PC-3 (cell line): ENCODE results near the gene OR1K1. TPM values are rescaled to one million over a fixed set of nuclear protein-coding genes. Genes with fewer than 3 reads are reported as not detected.

Experiments used
- ATAC-seq: fragments of 200-7000 bp; cut with Tn5 transposase; 2 replicates; pipeline ENCODE4 v1.9.1; 2020; ENCODE audit warnings: mild to moderate bottlenecking, moderate library complexity
- BruUV-seq: library from RNA; stranded (reverse); fragments of 400-500 nt; replicated peaks from 2 replicates; lab custom pipeline; 2021; lab: Mats Ljungman, UMichigan
- CTCF ChIA-PET: fragments of 300-600 bp; sonication (Branson Sonifier 250); formaldehyde crosslinking; loops from one replicate; lab custom pipeline; 2022; ENCODE audit warnings: antibody characterized with exemption; lab: Charles Lee
- POLR2A ChIA-PET: fragments of 300-600 bp; sonication (Branson Sonifier 250); formaldehyde crosslinking; loops from one replicate; lab custom pipeline; 2022; ENCODE audit warnings: antibody characterized with exemption; ENCODE audit not compliant: unreplicated experiment; lab: Charles Lee
- DNase-seq: peaks from one replicate; pipeline ENCODE4 v3.0.0-alpha.2; 2015
- H2AFZ ChIP-seq: fragments of 300-600 bp; sonication (generic); 2 replicates; pipeline ENCODE4 v1.6.0; 2016; ENCODE audit warnings: antibody characterized with exemption, low read length
- H3F3A ChIP-seq: fragments of 300-600 bp; sonication (generic); one replicate; pipeline ENCODE4 v1.6.0; 2017; ENCODE audit warnings: antibody characterized with exemption, low read length, control low read depth, mild to moderate bottlenecking; ENCODE audit not compliant: unreplicated experiment
- H3K27ac ChIP-seq: fragments of 300-600 bp; sonication (generic); 2 replicates; pipeline ENCODE4 v1.5.1; 2016; ENCODE audit warnings: mild to moderate bottlenecking, low read length
- H3K27me3 ChIP-seq: fragments of 300-600 bp; sonication (generic); 2 replicates; pipeline ENCODE4 v1.6.1; 2016; ENCODE audit warnings: low read length, mixed read lengths
- H3K36me3 ChIP-seq: fragments of 300-600 bp; sonication (generic); 2 replicates; pipeline ENCODE4 v1.6.1; 2016; ENCODE audit warnings: low read depth, mixed run types, low read length, mixed read lengths
- H3K4me1 ChIP-seq: fragments of 300-600 bp; sonication (generic); 2 replicates; pipeline ENCODE4 v1.5.1; 2016; ENCODE audit warnings: low read length; ENCODE audit not compliant: insufficient read depth
- H3K4me2 ChIP-seq: fragments of 300-600 bp; sonication (generic); 2 replicates; pipeline ENCODE4 v1.6.0; 2016; ENCODE audit warnings: low read length
- H3K4me3 ChIP-seq: fragments of 300-600 bp; sonication (generic); 2 replicates; pipeline ENCODE4 v1.5.1; 2016; ENCODE audit warnings: mild to moderate bottlenecking, low read length, mixed read lengths
- H3K79me2 ChIP-seq: fragments of 300-600 bp; sonication (generic); 2 replicates; pipeline ENCODE4 v1.6.1; 2017; ENCODE audit warnings: low read length, mixed read lengths
- H3K9ac ChIP-seq: fragments of 300-600 bp; sonication (generic); 2 replicates; pipeline ENCODE4 v1.6.0; 2016; ENCODE audit warnings: mild to moderate bottlenecking, low read length
- H3K9me2 ChIP-seq: fragments of 300-600 bp; sonication (generic); replicated peaks from 2 replicates; pipeline ENCODE4 v1.6.1; 2016; ENCODE audit warnings: mixed run types, low read length, mixed read lengths
- H3K9me3 ChIP-seq: fragments of 300-600 bp; sonication (generic); 2 replicates; pipeline ENCODE4 v1.6.1; 2016; ENCODE audit warnings: low read length, mixed read lengths
- H4K20me1 ChIP-seq: fragments of 300-600 bp; sonication (generic); 2 replicates; pipeline ENCODE4 v1.6.1; 2016; ENCODE audit warnings: low read length, mixed read lengths
- CTCF ChIP-seq: fragments of 300-600 bp; sonication (generic); conservative IDR thresholded peaks from 2 replicates; pipeline ENCODE4 v1.5.1; 2017; ENCODE audit warnings: antibody characterized with exemption, low read depth, mild to moderate bottlenecking, low read length
- EZH2 ChIP-seq: fragments of 300-600 bp; sonication (generic); IDR thresholded peaks from one replicate; pipeline ENCODE4 v1.6.1; 2017; ENCODE audit warnings: antibody characterized with exemption, mild to moderate bottlenecking, low read length; ENCODE audit not compliant: unreplicated experiment
- EZH2phosphoT487 ChIP-seq: fragments of 300-600 bp; sonication (generic); IDR thresholded peaks from 2 replicates; pipeline ENCODE4 v1.6.1; 2018; ENCODE audit warnings: mild to moderate bottlenecking, antibody characterized with exemption, low read length, borderline replicate concordance
- intact Hi-C: fragments of 100-400 bp; cut with micrococcal nuclease; formaldehyde crosslinking; loops from 2 replicates; pipeline ENCODE4 v1.9.0; 2023
- total RNA-seq: library from RNA; depleted of rRNA; stranded (reverse); fragments of >200 nt; gene quantifications from 2 replicates; pipeline ENCODE4 v1.2.3, GENCODE V29; 2014

Gene OR1K1
- total RNA-seq, 1 experiment from 2014 or later = not detected

- Histone ChIP-seq H2AFZ (no peak overlapping the region), H3F3A (no peaks in the 10 kb centered on the region), H3K79me2 (no peaks in the 10 kb centered on the region), H3K27me3 (no peaks in the 10 kb centered on the region), H3K4me1 (peaks cover 12% of the 10 kb centered on the region; the same call in 1 of the 2 replicates), H4K20me1 (no peaks in the 10 kb centered on the region), H3K36me3 (no peaks in the 10 kb centered on the region), H3K4me3 (no peak overlapping the region), H3K9me2 (no peaks in the 10 kb centered on the region), H3K9me3 (no peaks in the 10 kb centered on the region), H3K9ac (no peak overlapping the region), H3K27ac (no peak overlapping the region), H3K4me2 (no peak overlapping the region)
- no peak for TF ChIP-seq EZH2phosphoT487
- TF ChIP-seq EZH2 = no peak
- no peak for TF ChIP-seq CTCF
- intact Hi-C loops = no loop called here
- no peak for DNase-seq
- no TSS peak for BruUV-seq
- no peak for ATAC-seq
- POLR2A ChIA-PET = interaction anchor here (0.5 kb wide), 1 partner anchor 322 kb away, joined by 4 read pairs; no protein-coding TSS in a partner anchor
- CTCF ChIA-PET = no interaction called here
These were observed 22.9 kb upstream of the OR1K1 start for GRCh38 chr9:122777052-122777451.

- CTCF ChIA-PET = no interaction called here
- Histone ChIP-seq H4K20me1 (no peaks in the 10 kb centered on the region), H2AFZ (no peak overlapping the region), H3K27ac (no peak overlapping the region), H3K9me3 (no peaks in the 10 kb centered on the region), H3K27me3 (no peaks in the 10 kb centered on the region), H3K9ac (no peak overlapping the region), H3K4me3 (no peak overlapping the region), H3F3A (no peaks in the 10 kb centered on the region), H3K36me3 (no peaks in the 10 kb centered on the region), H3K4me1 (peaks cover 12% of the 10 kb centered on the region; the same call in 1 of the 2 replicates), H3K4me2 (peak overlapping the region; percentile 26; the same call in 1 of the 2 replicates), H3K79me2 (no peaks in the 10 kb centered on the region), H3K9me2 (no peaks in the 10 kb centered on the region)
- TF ChIP-seq EZH2phosphoT487 (no peak), EZH2 (no peak), CTCF (no peak)
- ATAC-seq (peak; percentile 61), DNase-seq (peak; percentile 64)
- intact Hi-C loops = no loop called here
- no TSS peak for BruUV-seq
- POLR2A ChIA-PET = no interaction called here
These were observed 21.8 kb upstream of the OR1K1 start for GRCh38 chr9:122777935-122778627.

GRCh38 chr9:122779181-122779580, 20.7 kb upstream of the OR1K1 start:
- H3K4me3 ChIP-seq = no peak overlapping the region
- ChIA-PET POLR2A (no interaction called here), CTCF (no interaction called here)
- no TSS peak for BruUV-seq
- no peaks in the 10 kb centered on the region for H3K9me2 ChIP-seq
- no peak overlapping the region for H3K27ac ChIP-seq
- ATAC-seq (no peak), DNase-seq (no peak)
- peaks cover 12% of the 10 kb centered on the region; the same call in 1 of the 2 replicates for H3K4me1 ChIP-seq
- H4K20me1 ChIP-seq = no peaks in the 10 kb centered on the region
- intact Hi-C loops = no loop called here
- no peaks in the 10 kb centered on the region for H3K9me3 ChIP-seq
- H3K9ac ChIP-seq = no peak overlapping the region
- no peaks in the 10 kb centered on the region for H3K79me2 ChIP-seq
- H2AFZ ChIP-seq = no peak overlapping the region
- no peak overlapping the region for H3K4me2 ChIP-seq
- no peaks in the 10 kb centered on the region for H3F3A ChIP-seq
- H3K27me3 ChIP-seq = no peaks in the 10 kb centered on the region
- TF ChIP-seq CTCF = no peak
- TF ChIP-seq EZH2 = no peak
- TF ChIP-seq EZH2phosphoT487 = no peak
- H3K36me3 ChIP-seq = no peaks in the 10 kb centered on the region
